Uterus (tissue), 2 donors: ENCODE data around the gene TMEM245.

Source experiments
- CTCF ChIP-seq, 4 experiments: fragments of 200-600 bp in 2 of 4; fragments of 450-650 bp in 2 of 4; sonication (generic) in 2 of 4; IDR thresholded peaks; one replicate each; pipeline ENCODE4 v1.5.1; 2016 to 2019; ENCODE audit warnings: antibody characterized with exemption in 4 of 4, mild to moderate bottlenecking in 2 of 4, moderate library complexity in 1 of 4
- POLR2A ChIP-seq, 2 donors: fragments of 450-650 bp; IDR thresholded peaks; one replicate each; pipeline ENCODE4 v1.6.1; 2016; ENCODE audit warnings: antibody characterized with exemption in 2 of 2, mild to moderate bottlenecking in 1 of 2, moderate library complexity in 1 of 2

DNA sequence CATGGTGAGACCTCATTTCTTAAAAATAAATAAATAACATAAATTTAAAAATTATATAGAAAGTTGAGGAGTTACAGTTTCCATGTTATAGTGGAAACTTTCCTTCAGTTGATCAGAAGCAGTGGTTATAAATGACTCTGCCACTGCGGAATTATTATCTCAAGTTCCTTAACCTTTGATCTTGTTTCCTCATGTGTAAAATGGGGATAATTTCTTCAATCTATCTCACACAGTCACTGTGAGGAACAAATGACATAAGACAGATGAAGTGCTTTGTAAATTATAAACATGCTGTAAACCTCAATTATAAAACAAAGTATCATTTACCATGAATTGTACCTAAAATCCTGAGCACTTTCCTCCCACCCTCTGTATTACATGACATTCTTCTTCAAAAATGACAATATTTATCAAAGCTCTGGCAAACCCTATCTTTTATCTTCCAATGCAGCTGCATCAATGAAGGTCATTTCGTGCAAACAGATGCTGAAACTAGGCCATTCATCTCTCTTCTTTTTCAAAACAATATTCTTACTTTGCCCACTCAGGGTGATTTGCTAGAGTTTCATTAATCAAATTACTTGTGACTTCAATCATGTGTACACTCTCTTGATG lies 46.8 kb downstream of the TMEM245 start:
- TF ChIP-seq POLR2A (IDR thresholded peaks at IDR 0.05) (no peak), CTCF (IDR thresholded peaks at IDR 0.05) (no peak)
